B cell (primary cell): ENCODE measurements around the gene PSKH1. TPM values are rescaled to one million over a fixed set of nuclear protein-coding genes. Genes with fewer than 3 reads are reported as not detected.

Experiments
- ATAC-seq: fragments of 200-7000 bp; cut with Tn5 transposase; one replicate; pipeline ENCODE4 v1.10.0; 2021; ENCODE audit warnings: low read depth, mild to moderate bottlenecking, moderate number of reproducible peaks, moderate library complexity
- CTCF ChIA-PET: fragments of 350-600 bp; sonication (Branson Sonifier 250); formaldehyde crosslinking; loops from one replicate; lab custom pipeline; 2021; ENCODE audit warnings: antibody characterized with exemption, inconsistent platforms; lab: Charles Lee
- POLR2A ChIA-PET: fragments of 350-600 bp; sonication (Branson Sonifier 250); formaldehyde crosslinking; loops from one replicate; lab custom pipeline; 2021; ENCODE audit warnings: antibody characterized with exemption; lab: Charles Lee
- DNase-seq: peaks from one replicate; pipeline ENCODE4 v3.0.0; 2013
- H2AFZ ChIP-seq: 2 replicates; pipeline ENCODE4 v1.6.1; 2012; ENCODE audit warnings: mild to moderate bottlenecking, low read depth, low read length; ENCODE audit not compliant: insufficient read depth, poor library complexity, severe bottlenecking
- H3K27ac ChIP-seq, 2 donors: 1 replicate in 1 of 2; 2 replicates in 1 of 2; pipeline ENCODE4 v1.5.1; 2012 to 2013; ENCODE audit warnings: low read length in 2 of 2, mild to moderate bottlenecking in 2 of 2, moderate library complexity in 1 of 2
- H3K27me3 ChIP-seq, 4 experiments: fragments of 200-600 bp in 1 of 4; sonication (generic) in 1 of 4; replicated peaks in 1 of 4; 1 replicate in 2 of 4; 2 replicates in 2 of 4; pipeline versions ENCODE4 v1.6.1 to v1.7.0; 2013 to 2016; ENCODE audit warnings: low read length in 3 of 4, mild to moderate bottlenecking in 2 of 4, mixed read lengths in 1 of 4, moderate library complexity in 1 of 4; ENCODE audit not compliant: insufficient read depth in 4 of 4, control insufficient read depth in 3 of 4; ENCODE audit errors: control extremely low read depth in 1 of 4
- H3K36me3 ChIP-seq, 2 experiments: replicated peaks in 1 of 2; 1 replicate in 1 of 2; 2 replicates in 1 of 2; pipeline versions ENCODE4 v1.6.1 to v1.7.1; 2013; ENCODE audit warnings: low read length in 1 of 2; ENCODE audit not compliant: insufficient read depth in 2 of 2, control insufficient read depth in 1 of 2; ENCODE audit errors: control extremely low read depth in 1 of 2, extremely low read depth in 1 of 2
- H3K4me1 ChIP-seq, 2 donors: fragments of 200-600 bp in 1 of 2; sonication (generic) in 1 of 2; 1 replicate in 1 of 2; 2 replicates in 1 of 2; pipeline versions ENCODE4 v1.5.1 to v1.6.1; 2013 to 2017; ENCODE audit warnings: low read length in 2 of 2; ENCODE audit not compliant: control insufficient read depth in 2 of 2, insufficient read depth in 2 of 2
- H3K4me2 ChIP-seq: replicated peaks from 2 replicates; pipeline ENCODE3; 2012; ENCODE audit warnings: mild to moderate bottlenecking, low read depth, low read length; ENCODE audit not compliant: poor library complexity, severe bottlenecking
- H3K4me3 ChIP-seq, 5 experiments: fragments of 200-600 bp in 1 of 5; sonication (generic) in 1 of 5; 1 replicate in 3 of 5; 2 replicates in 2 of 5; pipeline versions ENCODE4 v1.5.1 to v1.7.0; 2011 to 2016; ENCODE audit warnings: low read length in 4 of 5, mild to moderate bottlenecking in 4 of 5, low read depth in 2 of 5, control low read depth in 1 of 5, moderate library complexity in 1 of 5; ENCODE audit not compliant: insufficient read depth in 1 of 5; ENCODE audit errors: control extremely low read depth in 1 of 5, extremely low read depth in 1 of 5
- H3K79me2 ChIP-seq: fragments of 200-600 bp; sonication (generic); one replicate; pipeline ENCODE4 v1.6.0; 2016; ENCODE audit warnings: low read length; ENCODE audit not compliant: control insufficient read depth, insufficient read depth
- H3K9ac ChIP-seq: fragments of 200-600 bp; sonication (generic); 2 replicates; pipeline ENCODE4 v1.6.1; 2017; ENCODE audit warnings: mild to moderate bottlenecking, low read length, moderate library complexity
- H3K9me3 ChIP-seq, 3 donors: one replicate each; pipeline versions ENCODE4 v1.6.1 to v1.7.1; 2013; ENCODE audit warnings: low read length in 2 of 3; ENCODE audit not compliant: control insufficient read depth in 2 of 3, insufficient read depth in 1 of 3; ENCODE audit errors: control extremely low read depth in 1 of 3
- H4K20me1 ChIP-seq: 2 replicates; pipeline ENCODE4 v1.6.0; 2012; ENCODE audit warnings: mild to moderate bottlenecking, low read length; ENCODE audit not compliant: insufficient read depth, control insufficient read depth, poor library complexity, severe bottlenecking
- H3K27ac Mint-ChIP-seq: one replicate; pipeline ENCODE4 v1.8.0; 2021; ENCODE audit warnings: mixed read lengths
- H3K27me3 Mint-ChIP-seq: one replicate; pipeline ENCODE4 v1.8.0; 2021; ENCODE audit warnings: mixed read lengths
- H3K4me1 Mint-ChIP-seq: one replicate; pipeline ENCODE4 v1.8.0; 2021; ENCODE audit warnings: mixed read lengths
- H3K4me3 Mint-ChIP-seq: one replicate; pipeline ENCODE4 v1.8.0; 2021; ENCODE audit warnings: mixed read lengths
- H3K9me3 Mint-ChIP-seq: one replicate; pipeline ENCODE4 v1.8.0; 2022; ENCODE audit warnings: mixed read lengths; ENCODE audit not compliant: insufficient read depth
- EZH2 ChIP-seq: IDR thresholded peaks from 2 replicates; pipeline ENCODE4 v1.6.1; 2012; ENCODE audit warnings: borderline replicate concordance, low read depth, mild to moderate bottlenecking, moderate library complexity, low read length; ENCODE audit not compliant: insufficient read depth, poor library complexity, severe bottlenecking
- WGBS: methylation state at CpG from one replicate; pipeline ENCODE4 v1.1.5; 2013; ENCODE audit warnings: missing lambda C conversion rate; ENCODE audit not compliant: insufficient coverage; 5-methylcytosine and 5-hydroxymethylcytosine counted together
- intact Hi-C: fragments of 100-400 bp; cut with micrococcal nuclease; formaldehyde crosslinking; loops from one replicate; pipeline ENCODE4 v1.10.0; 2022
- polyA plus RNA-seq: library from polyadenylated mRNA; depleted of rRNA; stranded (reverse); fragments of >200 nt; gene quantifications from 2 replicates; pipeline ENCODE4 v1.2.3, GENCODE V29; 2012
- total RNA-seq, 2 donors: library from RNA; stranded (reverse); fragments of 120-200 nt in 1 of 2; gene quantifications; 1 replicate in 1 of 2; 2 replicates in 1 of 2; pipeline versions ENCODE4 v1.2.3 to v1.2.4, GENCODE V29; 2013 to 2022
- TF ChIP-seq, protein P1 (sequence below): fragments of 200-600 bp; IDR thresholded peaks from one replicate; pipeline ENCODE4 v1.8.0; 2022; ENCODE audit warnings: antibody characterized with exemption, mild to moderate bottlenecking

The PSKH1 gene
- total and polyA plus RNA-seq, 2 donors (not counting 1 experiment from before 2014, with no cell fraction given) = 20.1 to 29.1 TPM

DNA sequence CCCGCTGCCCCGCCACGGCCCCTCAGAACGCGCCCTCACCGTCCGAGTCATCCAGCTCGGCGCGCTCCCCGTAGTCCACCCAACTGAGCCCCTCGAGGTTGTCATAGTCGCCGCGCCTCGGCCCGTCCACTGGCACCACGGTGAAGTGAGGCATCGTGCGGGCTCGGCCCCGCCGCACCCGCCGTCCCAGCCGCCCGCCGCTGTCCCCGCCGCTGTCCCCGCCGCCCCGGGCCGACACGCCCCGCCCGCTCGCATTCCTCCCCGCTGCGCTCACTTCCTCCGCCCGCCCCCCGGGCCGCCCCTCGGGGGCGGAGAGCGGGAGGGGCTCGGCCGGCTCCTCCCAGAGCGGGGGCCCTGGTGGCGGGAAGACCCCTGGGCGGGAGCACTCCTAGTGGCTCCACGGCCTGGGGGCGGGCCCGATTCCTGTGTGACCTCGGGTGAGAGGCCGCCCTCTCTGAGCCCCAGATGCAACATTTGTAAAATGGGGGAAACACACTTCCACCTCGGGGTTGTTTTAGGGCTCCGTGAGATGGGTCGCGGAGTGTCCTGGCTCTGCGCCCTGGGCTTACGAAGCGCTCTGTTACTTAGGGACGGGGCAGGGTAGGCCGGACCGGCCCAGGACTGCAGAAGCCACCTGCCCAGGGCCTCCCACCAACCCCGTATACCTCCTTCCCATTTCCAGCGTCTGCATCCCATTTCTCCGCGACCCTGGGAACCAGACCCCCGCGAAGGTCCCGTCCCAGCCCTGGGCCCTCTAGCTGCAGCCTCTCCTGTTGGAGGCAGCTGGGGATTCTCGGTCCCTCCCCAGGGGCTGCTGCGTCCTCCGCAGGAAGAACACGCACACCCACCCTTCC is 75.6 kb downstream of the PSKH1 start, which contains the start of gene SLC12A4:
Gene SLC12A4 (minus strand): TSS at position 238 of the 854 bp plus-strand sequence. CDS start 84 bp downstream, at position 154.
- peak within 1 kb of the TSS; percentile 22 to 95 (median 80) for H3K4me3 ChIP-seq
- H3K4me2 ChIP-seq = peak within 1 kb of the TSS; percentile 100
- WGBS = 1% methylated on average over 78 of the region's 78 CpGs
- peak within 1 kb of the TSS; percentile 91 for H3K27ac Mint-ChIP-seq
- peaks cover 20% of the 10 kb centered on the region for H3K4me1 Mint-ChIP-seq
- peak within 1 kb of the TSS; percentile 80 for H2AFZ ChIP-seq
- H3K27ac ChIP-seq = peak within 1 kb of the TSS; percentile 10 to 63
- TF ChIP-seq EZH2 = no peak
- TF ChIP-seq, protein P1, sequence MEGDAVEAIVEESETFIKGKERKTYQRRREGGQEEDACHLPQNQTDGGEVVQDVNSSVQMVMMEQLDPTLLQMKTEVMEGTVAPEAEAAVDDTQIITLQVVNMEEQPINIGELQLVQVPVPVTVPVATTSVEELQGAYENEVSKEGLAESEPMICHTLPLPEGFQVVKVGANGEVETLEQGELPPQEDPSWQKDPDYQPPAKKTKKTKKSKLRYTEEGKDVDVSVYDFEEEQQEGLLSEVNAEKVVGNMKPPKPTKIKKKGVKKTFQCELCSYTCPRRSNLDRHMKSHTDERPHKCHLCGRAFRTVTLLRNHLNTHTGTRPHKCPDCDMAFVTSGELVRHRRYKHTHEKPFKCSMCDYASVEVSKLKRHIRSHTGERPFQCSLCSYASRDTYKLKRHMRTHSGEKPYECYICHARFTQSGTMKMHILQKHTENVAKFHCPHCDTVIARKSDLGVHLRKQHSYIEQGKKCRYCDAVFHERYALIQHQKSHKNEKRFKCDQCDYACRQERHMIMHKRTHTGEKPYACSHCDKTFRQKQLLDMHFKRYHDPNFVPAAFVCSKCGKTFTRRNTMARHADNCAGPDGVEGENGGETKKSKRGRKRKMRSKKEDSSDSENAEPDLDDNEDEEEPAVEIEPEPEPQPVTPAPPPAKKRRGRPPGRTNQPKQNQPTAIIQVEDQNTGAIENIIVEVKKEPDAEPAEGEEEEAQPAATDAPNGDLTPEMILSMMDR = no peak
- H3K9me3 ChIP-seq = no peaks in the 10 kb centered on the region
- H3K4me3 Mint-ChIP-seq = peak within 1 kb of the TSS; percentile 88
- peak; percentile 92 for ATAC-seq
- H3K4me1 ChIP-seq = peaks cover 10 to 19% of the 10 kb centered on the region in 2 donors
- peak within 1 kb of the TSS; percentile 82 for H3K9ac ChIP-seq
- CTCF ChIA-PET = interaction anchor here (1.0 to 3.2 kb wide), 3 partner anchors 32 to 85 kb away, joined by 3 to 11 read pairs (median 9); partner anchors contain the start of gene PSMB10
- DNase-seq = peak; percentile 83
- H3K27me3 ChIP-seq = no peaks in the 10 kb centered on the region
- H3K9me3 Mint-ChIP-seq = no peaks in the 10 kb centered on the region
- peaks cover 8% of the 10 kb centered on the region for H4K20me1 ChIP-seq
- H3K27me3 Mint-ChIP-seq = no peaks in the 10 kb centered on the region
- H3K79me2 ChIP-seq = peaks cover 19% of the 10 kb centered on the region
- H3K36me3 ChIP-seq = no peaks in the 10 kb centered on the region
- intact Hi-C loops = loop anchor here (1.0 to 10.0 kb wide), 4 partner anchors 25 to 256 kb away; no protein-coding TSS in a partner anchor
- POLR2A ChIA-PET = interaction anchor here (0.8 to 1.9 kb wide), 3 partner anchors 16 to 37 kb away, joined by 3 to 8 read pairs (median 5); partner anchors contain the start of gene PSMB10
